ENCODE measurements around the gene DOCK6.
"Not testable (repeated sequence)": the region's sequence is repeated elsewhere in the genome, so short reads cannot be mapped to it uniquely, and the experiment has no call there.

Gene DOCK6

GRCh38 chr19:11194173-11194572 is 68.2 kb downstream of the DOCK6 start:
- no peak for DNase-seq

- no peak for DNase-seq
Measured at GRCh38 chr19:11192957-11193939, 69.1 kb downstream of the DOCK6 start.

DNA sequence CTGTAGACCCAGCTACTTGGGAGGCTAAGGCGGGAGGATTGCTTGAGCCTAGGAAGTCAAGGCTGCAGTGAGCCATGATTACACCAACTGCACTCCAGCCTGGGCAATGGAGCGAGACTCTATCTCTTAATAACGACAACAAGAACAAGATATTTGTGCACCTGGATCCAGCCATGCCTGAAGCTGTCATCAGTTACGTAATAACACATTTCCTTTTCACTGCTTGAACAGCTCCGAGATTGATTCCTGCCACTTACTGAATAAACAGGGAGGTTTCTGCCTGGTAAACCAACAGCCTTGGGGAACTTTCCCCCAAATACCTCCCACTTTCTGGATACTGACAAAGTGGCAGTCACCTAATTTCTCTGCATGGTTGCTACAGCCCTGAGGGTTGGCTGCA is 70.4 kb downstream of the DOCK6 start:
- no peak for DNase-seq

DNA sequence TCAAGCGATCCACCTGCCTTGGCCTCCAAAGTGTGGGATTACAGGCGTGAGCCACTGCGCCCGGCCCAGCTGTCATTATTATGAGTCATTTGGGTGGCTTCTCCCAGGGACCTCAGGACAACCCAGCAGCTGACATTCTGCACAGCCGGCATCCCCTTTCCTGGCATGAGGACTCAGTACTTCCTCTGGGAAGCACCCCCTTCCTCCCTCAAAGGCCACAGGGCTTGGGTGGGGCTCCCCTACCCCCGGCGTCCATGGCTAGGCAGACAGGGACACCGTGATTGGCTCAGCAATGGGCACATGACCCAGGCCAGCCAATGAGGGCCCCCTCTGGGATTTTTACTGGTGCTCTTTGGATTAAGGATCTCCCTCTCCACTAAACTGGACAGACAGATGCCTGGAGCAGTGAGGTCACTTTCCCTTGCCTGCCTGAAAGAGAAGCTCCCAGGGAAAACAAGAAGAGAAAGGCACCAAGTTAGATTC is 71.0 kb downstream of the DOCK6 start:
- no peak for DNase-seq

GRCh38 chr19:11190501-11190900 is 71.8 kb downstream of the DOCK6 start:
- no peak for DNase-seq

DNA sequence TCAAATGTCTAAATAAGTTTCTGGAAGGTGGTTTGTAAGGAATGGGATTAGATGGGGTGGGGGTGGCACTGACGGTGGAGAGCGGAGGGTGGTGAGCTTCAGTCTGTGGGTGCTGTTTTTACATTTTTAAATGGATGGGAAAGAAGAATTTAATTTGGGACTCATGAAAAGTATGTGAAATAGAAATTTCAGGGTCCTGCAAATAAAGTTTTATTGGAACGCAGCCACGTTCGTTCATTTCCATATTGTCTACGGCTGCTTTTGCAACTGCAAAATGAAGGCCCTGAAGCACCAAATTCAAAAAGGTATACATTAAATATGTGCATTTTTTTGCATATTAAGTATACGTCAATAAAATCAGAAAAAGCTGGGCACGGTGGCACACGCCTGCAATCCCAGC is 74.9 kb downstream of the DOCK6 start:
- no peak for DNase-seq

DNA sequence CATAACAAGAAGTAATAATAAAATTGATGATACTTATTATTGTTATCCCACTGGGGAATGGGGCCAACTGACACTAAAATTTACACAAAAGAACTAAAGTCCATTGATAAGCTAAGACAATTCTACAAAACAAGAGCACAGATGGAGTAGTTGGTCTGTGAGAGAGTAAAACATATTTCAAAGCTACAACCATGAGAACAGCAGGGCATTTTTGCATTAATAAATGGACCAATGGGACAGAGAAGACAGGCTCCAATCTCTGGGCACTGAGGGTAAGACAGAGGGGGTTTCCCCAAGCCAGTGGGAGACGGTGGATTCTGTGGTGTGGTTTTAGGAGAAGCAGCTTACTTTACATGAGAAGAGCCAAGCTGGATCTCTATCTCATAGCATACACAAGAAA is 79.3 kb downstream of the DOCK6 start:
- no peak for DNase-seq

DNA sequence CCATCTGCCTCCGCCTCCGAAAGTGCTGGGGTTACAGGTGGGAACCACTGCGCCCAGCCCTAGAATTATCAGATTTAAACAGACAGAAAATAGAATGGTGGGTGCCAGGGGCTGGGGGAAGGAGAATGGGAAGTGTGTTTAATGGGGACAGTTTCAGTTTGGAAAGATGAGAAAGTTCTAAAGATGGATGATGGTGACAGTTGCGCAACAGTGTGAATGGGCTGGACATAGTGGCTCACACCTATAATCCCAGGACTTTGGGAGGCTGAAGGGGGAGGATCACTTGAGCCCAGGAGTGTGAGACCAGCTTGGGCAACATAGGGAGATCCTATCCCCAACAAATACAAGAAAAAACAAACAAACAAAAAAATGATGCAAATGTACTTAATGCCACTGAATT is 80.8 kb downstream of the DOCK6 start:
- DNase-seq = no peak

GRCh38 chr19:11180975-11181374 is 81.3 kb downstream of the DOCK6 start:
- not testable (repeated sequence) for DNase-seq

DNA sequence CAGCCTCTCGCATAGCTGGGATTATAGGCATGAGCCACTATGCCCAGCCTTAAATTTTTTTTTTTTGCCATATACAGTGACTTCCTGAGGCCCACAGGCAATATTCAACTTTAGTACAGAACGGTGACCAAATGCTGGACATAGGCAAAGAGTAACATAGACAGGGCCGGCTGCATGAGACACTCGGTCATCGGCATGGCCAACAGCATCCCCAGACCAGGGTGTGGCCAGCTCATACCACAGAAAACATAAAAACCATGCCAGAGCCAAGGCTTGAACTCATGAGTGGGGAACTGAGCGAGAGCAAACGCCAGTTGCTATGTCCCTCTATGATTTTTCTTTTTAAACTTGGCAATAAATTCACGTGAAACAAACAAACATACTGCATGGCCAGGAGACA is 82.0 kb downstream of the DOCK6 start:
- DNase-seq = no peak

- DNase-seq = no peak
Measured at GRCh38 chr19:11179716-11180297, 82.5 kb downstream of the DOCK6 start.

- DNase-seq = not testable (repeated sequence)
Measured at GRCh38 chr19:11179145-11179465, 83.2 kb downstream of the DOCK6 start.

GRCh38 chr19:11177592-11177991 is 84.7 kb downstream of the DOCK6 start:
- no peak for DNase-seq

GRCh38 chr19:11176466-11177193 is 85.7 kb downstream of the DOCK6 start:
- no peak for DNase-seq

DNA sequence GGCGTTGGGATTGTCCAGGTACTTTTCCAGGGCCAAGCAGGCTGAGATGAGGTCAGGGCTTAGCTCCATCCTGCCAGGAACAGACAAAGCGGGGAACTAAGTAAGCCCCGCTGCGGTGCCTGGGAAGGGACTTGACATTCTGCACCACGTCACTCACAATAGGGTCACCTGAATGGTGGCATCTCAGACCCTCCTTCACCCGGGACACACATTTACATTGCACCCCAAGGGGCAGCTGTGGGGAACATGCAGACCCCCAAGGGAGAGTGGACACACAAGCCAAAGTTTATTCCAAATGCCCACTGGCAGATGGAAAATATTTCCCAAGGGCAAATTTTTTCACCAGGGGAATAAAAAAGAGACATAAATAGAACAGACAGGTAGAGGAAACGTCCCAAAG is 86.4 kb downstream of the DOCK6 start:
- no peak for DNase-seq

GRCh38 chr19:11174336-11174735 is 88.0 kb downstream of the DOCK6 start:
- DNase-seq = no peak

- no peak for DNase-seq
Measured at GRCh38 chr19:11173516-11174155, 88.7 kb downstream of the DOCK6 start.

- no peak for DNase-seq
Measured at GRCh38 chr19:11172576-11172975, 89.7 kb downstream of the DOCK6 start.

- DNase-seq = no peak
Measured at GRCh38 chr19:11171144-11171543, 91.2 kb downstream of the DOCK6 start.

GRCh38 chr19:11169896-11170678 is 92.2 kb downstream of the DOCK6 start:
- no peak for DNase-seq

- no peak for DNase-seq
Measured at GRCh38 chr19:11168568-11168967, 93.8 kb downstream of the DOCK6 start.
